NCI-H1417 treated with DMSO at 0.1 percent for 48 hours (cell line): ENCODE data around the gene MYD88.

Experiments
- DNase-seq: peaks from one replicate; lab custom pipeline; 2025; lab: John Stamatoyannopoulos, UW

Gene MYD88

DNA sequence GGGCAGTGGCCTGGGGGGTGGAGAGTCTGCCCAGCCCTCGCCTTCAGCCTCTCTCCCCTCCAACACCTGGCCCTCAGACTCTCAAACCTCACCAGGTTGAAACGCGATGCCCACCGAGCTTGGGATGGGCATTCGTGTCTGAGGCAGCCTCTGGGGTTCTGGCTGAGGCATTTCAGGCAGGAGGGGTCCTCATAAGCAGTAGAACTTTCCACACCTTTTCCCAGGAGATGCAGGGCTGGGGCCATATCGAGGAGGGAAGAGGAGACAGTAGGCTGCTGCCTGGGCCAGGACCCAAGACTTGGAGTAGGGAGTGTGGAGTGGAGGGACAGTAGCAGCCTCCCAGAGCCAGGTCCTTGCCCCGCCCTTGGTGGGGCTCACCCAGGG is 26.1 kb upstream of the MYD88 start:
- DNase-seq: no peak

DNA sequence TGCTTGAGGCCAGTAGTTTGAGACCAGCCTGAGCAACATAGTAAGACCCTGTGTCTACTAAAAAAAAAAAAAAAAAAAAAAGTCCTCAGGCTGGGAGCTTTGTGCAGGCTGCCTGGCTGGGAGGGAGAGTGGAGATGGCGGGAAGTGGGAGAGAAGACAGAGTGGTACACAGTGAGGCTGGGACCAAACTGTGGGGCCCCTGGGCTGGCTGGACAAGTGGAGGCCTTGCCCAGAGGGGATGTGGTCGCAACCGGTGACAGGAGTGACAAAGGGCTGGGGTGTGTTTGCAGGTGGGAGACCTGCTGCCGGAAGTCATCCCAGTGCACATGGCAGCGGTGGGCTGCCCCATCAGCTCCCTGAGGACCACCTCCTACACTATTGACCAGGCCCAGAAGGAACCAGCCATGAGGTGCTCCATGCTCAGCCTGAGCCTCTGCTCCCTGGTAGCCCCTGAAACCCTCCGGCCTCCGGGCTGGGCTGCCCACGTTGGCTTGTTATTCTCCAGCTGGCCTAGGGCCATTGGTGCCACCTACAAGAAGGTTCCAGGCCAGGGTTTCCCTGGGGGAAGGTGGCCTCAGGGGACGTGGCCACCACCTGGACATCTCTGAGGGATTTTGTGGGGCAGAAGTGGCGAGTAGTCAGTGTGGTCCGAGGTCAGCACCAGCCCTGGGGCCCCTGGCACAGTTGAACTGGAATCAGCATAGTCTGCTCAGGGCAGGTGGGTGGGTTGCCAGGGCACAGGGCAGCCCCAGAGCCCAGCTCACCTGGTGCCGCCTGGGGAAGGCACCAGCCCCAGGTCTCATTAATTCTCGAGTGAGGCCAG is 24.2 kb upstream of the MYD88 start:
- DNase-seq: no peak

DNA sequence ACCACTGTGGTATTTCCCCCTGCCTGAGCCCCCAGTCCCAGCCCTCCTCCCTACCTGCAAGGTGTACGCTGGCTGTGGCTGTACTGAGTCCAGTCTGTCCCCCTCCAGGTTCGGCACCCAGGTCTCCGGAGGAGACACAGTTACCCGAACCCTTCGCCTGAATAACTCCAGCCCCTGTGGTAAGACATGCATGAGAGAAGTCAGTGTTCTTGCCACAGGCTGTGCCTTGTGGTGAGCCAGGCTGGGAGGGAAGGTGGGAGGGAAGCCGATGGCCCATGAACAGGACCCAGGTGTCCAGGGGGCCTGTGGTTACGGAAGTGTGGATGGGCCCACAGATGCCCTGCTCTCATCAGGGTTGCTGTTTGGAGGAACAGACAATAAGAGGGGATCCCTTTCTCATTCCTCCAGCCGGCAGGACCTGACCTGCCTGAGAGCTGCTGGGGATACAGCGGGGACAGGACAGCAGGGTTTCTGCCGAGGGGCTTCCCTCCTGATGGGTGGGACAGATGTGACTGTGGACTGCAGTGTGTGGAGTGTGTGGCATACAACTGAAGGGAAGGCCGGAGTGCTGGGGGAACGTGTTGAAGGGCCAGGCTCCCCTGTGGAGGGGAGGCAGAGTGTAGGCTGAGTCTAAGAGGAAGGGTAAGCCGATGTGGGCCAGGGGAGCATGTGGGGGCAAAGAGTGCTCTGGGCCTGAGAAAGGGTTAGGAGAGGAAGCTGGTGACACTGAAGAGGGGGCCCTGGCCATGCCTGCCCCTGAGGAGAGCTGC is 23.4 kb upstream of the MYD88 start:
- DNase-seq: no peak

DNA sequence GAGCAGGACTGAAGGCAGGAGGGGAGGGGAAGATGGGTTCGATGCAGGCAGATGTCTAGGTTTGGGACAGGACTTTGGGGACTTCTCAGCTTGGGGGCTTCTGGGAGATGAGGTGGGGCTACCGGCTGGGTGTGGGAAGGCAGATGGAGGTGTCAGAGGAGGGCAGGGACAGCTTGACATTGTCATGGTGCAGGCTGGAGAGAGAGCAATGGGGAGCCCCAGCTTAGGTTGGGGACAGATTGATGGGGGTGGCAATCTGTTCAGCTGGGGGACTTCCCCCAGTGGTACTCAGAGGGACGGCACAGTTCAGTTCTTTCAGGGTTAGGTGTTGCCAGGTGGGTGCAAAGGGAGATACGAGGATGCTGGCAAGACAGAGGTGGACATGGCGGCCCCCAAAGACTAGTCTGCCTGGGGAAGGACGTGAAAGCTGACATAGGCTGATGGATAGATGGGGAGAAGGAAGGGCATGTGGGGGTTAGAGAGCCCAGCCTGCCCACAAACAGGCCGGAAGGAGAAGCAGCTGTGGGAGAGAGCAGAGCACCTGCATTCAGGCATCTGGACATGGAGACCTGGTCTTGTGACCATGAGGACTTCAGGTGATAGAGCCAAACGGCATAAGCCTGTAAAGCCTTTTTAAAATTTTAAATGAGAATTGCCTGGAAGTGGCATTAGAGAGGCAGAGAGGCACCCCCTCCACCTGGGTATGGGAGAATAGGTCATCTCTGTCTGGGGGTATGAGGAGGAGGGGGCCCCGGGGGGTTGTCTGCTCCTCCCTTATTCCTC is 22.6 kb upstream of the MYD88 start:
- DNase-seq: no peak

DNA sequence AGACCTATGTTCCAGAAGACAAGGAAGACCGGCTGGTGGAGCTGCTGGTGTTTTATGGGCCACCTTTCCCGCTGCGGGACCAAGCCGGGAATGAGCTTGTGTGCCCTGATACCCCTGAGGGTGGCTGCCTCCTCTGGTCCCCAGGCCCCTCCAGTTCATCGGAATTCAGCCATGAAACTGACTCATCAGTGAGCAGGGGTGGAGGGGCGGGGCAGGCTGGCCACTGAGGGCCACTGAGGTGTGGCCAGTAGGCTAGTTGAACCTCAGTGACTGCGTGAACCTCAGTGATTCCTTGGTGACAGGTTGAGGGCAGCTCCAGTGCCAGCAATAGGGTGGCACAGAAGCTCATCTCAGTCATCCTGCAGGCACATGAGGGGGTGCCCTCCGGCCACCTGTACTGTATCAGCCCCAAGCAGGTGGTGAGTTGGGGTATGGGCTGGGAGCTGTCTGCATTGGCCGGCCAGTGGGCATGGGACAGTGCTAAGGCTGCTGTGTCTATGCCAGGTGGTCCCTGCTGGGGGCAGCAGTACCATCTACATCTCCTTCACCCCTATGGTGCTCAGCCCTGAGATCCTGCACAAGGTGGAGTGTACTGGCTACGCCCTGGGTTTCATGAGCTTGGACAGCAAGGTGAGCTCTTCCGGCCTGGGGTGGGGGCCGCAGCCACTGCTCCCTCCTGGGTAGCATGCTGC is 21.8 kb upstream of the MYD88 start:
- no peak for DNase-seq

DNA sequence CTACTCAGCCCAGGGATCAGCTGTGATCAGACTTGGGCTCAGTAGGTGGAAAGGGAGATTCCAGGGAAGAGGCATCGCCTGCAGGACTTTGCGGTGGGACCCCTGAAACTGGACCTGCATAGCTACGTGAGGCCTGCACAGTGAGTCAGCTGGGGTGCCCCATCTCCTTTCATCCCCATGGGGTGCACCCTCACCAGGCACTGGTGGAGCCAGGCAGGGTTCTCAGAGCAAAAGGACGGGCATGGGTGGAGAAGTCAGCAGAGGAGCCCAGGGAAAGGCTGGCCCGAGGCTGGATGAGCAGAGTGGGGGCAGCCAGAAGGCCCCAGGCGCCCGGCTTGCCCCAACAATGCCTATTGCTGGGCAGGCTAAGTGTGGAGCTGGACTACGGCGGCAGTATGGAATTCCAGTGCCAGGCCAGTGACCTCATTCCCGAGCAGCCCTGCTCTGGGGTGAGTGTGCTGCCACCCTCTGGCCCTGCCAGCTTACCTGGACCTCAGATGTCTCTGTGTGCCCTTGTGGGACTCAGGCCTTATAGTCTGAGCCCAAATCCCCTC is 21.2 kb upstream of the MYD88 start:
- no peak for DNase-seq

GRCh38 chr3:38117748-38118420 is 20.6 kb upstream of the MYD88 start:
- no peak for DNase-seq

DNA sequence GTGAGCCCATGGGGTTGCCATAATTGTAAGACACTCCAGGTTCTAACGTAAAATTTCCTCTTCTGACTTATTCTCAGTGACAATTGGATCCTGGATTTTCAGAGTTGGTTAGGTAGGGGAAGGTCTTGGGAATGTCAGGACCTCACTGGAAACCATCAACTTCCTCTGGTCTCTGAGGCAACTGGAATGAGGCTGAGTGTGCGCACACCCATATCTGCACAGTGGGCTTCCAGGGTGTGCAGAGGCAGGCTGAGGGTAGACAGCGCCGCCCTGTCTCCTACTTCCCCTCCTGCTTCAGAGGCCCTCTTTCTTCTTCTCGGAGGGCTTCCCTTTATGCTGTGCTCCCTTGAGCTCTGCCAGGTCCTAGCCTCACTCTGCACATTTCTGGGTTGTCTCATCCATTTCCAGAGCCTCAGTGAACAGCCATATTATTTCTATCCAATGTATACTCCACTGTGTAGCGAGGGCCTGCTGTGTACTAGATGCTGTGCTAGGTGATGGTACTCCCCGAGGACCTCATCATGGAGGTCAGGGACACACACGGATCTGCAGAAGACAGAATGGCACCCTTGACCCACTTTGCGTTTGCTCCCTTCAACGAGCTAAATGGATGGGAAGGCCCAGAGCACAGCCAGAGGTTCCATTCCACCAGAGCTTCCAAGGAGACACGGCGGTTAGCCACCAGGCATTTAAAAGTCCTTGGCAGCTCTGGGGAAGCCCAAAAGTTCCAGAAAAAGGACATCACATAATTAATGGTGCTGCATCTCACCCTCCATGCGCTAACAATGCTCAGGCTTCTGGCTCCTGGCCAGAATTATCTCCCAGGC is 19.8 kb upstream of the MYD88 start:
- no peak for DNase-seq

GRCh38 chr3:38119248-38119544 is 19.3 kb upstream of the MYD88 start:
- DNase-seq: no peak

DNA sequence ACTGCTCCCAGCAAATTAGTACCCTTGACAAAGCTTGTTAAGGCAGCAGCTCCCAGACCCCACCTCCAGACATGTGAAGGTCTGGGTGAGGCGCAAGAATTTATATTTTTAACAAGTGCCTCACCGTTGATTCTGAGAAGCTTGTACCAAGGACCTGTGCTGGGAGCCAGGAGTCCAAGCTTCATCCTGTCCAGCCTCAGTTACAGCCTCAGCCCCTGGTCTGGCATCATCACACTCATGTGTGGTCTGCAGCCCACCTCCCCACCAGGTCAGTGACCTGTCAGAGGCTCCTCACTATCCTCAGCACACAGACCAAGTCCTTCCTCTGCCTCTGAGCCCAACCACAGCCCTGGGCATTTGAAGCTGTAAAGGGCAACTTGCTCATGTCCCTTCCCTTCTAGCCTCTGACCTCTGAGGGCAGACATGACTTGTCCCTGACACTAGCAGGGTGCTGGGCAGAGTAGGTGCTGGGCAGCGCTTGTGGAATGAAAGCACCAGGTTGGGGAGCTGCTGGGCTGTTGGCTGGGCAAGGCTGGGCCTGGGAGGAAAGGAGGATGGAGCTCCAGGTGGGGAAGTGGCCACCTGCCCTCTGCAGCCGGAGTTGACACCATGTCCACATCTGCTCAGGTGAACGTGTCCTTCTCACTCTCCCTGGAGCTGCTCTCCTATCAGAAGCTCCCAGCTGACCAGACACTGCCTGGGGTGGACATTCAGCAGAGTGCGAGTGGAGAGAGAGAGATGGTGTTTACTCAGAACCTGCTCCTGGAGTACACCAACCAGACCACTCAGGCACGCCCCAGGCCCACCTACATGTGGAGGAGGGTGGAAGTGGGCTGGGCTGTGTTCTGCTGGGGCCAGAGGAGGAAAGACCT is 18.4 kb upstream of the MYD88 start:
- DNase-seq: no peak

GRCh38 chr3:38120693-38121450 is 17.6 kb upstream of the MYD88 start:
- no peak for DNase-seq

DNA sequence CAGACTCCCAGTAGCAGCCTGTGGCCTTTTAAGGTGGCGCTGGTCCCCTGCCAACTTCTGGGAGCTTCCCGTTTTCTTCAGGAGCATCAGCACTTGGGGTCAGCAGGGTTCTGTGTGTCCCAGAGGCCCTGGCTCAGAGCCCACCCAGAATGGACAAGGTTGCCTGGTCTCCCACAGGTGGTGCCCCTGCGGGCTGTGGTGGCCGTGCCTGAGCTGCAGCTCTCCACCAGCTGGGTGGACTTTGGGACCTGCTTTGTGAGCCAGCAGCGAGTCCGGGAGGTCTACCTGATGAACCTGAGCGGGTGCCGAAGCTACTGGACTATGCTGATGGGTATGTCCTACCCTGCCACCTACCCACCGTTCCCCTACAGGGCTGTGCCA is 17.0 kb upstream of the MYD88 start:
- no peak for DNase-seq

- no peak for DNase-seq
These were observed 16.5 kb upstream of the MYD88 start for GRCh38 chr3:38121832-38122461.

DNA sequence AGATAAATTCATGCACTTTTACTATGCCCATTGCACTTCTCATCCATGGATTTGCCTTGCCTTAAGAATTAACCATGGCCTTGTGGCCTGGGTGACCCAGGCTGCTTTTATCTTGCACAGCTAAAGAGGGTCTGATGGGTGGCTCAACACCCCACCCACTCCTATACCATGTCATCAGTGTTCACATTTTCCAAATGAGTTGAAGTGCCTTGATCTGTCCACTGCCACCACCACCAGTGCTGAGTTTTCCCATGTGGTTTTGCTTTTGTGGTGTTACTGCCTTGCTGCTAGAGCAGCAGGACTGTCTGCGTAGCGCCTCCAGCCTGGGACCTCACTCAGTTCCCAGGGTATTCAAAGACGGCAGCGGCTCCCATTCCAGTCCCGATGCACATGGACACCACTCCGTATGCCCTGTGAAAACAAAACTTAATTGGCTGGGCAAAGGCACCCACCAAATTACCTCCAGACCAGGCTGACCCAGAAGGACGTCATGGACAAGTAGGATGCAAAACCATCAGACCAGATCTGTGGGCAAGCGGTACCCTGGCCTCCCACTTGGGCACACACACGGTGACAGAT is 15.7 kb upstream of the MYD88 start:
- DNase-seq: no peak

- no peak for DNase-seq
These were observed 13.9 kb upstream of the MYD88 start for GRCh38 chr3:38124324-38125122.

- DNase-seq: no peak
These were observed 12.9 kb upstream of the MYD88 start for GRCh38 chr3:38125305-38126120.
